ENCODE measurements around the gene GJB6.

DNA sequence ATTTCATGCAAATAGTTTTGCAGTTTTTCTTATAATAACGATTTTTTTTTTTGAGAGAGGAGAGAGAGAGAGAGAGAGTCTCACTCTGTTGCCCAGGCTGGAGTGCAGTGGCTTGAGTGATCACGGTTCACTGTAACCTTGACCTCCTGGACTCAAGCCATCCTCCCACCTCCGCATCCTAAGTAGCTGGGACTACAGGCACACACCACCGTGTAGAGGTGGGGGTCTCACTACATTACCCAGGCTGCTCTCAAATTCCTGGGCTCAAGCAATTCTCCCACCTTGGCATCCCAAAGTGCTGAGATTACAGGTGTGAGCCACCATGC lies 26.8 kb upstream of the GJB6 start:
- TF ChIP-seq TEAD1 (CRISPR knock-in tag; IDR thresholded peaks at IDR 0.05) (no peak), ESRRA (CRISPR knock-in tag; IDR thresholded peaks at IDR 0.05; ENCODE audit: borderline replicate concordance) (no peak), CREB1 (CRISPR knock-in tag; IDR thresholded peaks at IDR 0.05) (no peak)
- TF ChIP-seq, protein P1, sequence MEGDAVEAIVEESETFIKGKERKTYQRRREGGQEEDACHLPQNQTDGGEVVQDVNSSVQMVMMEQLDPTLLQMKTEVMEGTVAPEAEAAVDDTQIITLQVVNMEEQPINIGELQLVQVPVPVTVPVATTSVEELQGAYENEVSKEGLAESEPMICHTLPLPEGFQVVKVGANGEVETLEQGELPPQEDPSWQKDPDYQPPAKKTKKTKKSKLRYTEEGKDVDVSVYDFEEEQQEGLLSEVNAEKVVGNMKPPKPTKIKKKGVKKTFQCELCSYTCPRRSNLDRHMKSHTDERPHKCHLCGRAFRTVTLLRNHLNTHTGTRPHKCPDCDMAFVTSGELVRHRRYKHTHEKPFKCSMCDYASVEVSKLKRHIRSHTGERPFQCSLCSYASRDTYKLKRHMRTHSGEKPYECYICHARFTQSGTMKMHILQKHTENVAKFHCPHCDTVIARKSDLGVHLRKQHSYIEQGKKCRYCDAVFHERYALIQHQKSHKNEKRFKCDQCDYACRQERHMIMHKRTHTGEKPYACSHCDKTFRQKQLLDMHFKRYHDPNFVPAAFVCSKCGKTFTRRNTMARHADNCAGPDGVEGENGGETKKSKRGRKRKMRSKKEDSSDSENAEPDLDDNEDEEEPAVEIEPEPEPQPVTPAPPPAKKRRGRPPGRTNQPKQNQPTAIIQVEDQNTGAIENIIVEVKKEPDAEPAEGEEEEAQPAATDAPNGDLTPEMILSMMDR (IDR thresholded peaks at IDR 0.05): no peak
- TF ChIP-seq, protein P2, sequence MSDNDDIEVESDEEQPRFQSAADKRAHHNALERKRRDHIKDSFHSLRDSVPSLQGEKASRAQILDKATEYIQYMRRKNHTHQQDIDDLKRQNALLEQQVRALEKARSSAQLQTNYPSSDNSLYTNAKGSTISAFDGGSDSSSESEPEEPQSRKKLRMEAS (CRISPR knock-in tag; IDR thresholded peaks at IDR 0.05): no peak
- TF ChIP-seq, protein P3, sequence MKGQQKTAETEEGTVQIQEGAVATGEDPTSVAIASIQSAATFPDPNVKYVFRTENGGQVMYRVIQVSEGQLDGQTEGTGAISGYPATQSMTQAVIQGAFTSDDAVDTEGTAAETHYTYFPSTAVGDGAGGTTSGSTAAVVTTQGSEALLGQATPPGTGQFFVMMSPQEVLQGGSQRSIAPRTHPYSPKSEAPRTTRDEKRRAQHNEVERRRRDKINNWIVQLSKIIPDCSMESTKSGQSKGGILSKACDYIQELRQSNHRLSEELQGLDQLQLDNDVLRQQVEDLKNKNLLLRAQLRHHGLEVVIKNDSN (CRISPR knock-in tag; IDR thresholded peaks at IDR 0.05): no peak

Measured in WTC11 (cell line).